Muscle of back (tissue), 11 donors: ENCODE measurements around the gene STON1. TPM values are rescaled to one million over a fixed set of nuclear protein-coding genes. Genes with fewer than 3 reads are reported as not detected.
"Not testable (repeated sequence)": the region's sequence is repeated elsewhere in the genome, so short reads cannot be mapped to it uniquely, and the experiment has no call there.

Experiments
- DNase-seq, 3 donors: peaks; one replicate each; pipeline versions ENCODE4 v3.0.0 to v3.0.0-alpha.2; 2013
- polyA plus RNA-seq, 10 donors: library from polyadenylated mRNA; unstranded; fragments of 120-200 nt; gene quantifications; one replicate each; pipeline ENCODE4 v1.2.1, GENCODE V29; 2013; ENCODE audit not compliant: insufficient read length in 10 of 10

Gene STON1
- polyA plus RNA-seq, 10 donors = 7.7 to 15.8 (median 9.3) TPM

- peak in 1 of 3 donors; percentile 73 for DNase-seq
These were observed 37.7 kb downstream of the STON1 start for GRCh38 chr2:48567671-48568070.

- no peak for DNase-seq
These were observed 38.6 kb downstream of the STON1 start for GRCh38 chr2:48568547-48568946.

DNA sequence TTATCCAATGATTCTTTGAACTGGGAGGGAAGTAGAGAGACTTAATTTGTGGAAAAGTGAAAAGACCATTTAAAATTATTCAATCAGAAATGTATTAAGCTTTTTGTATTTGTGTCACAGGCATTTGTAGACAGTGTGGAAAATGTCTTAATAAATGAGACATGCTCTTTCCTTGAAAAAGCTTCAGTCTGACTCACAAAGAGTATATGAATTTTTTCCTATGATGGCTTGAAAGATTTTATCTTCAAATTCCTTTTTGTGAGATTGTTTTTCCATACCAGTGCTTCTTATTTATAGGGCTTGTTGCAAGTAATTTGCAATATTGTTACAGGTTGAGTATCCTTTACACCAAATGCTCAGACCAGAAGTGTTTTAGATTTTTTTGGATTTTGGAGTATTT lies 39.5 kb downstream of the STON1 start:
- no peak for DNase-seq

- DNase-seq = no peak
These were observed 42.9 kb downstream of the STON1 start for GRCh38 chr2:48572816-48573215.

- no peak for DNase-seq
These were observed 44.7 kb downstream of the STON1 start for GRCh38 chr2:48574353-48575287.

- DNase-seq = no peak
These were observed 48.4 kb downstream of the STON1 start for GRCh38 chr2:48578313-48578712.

GRCh38 chr2:48583961-48584360 lies 54.0 kb downstream of the STON1 start:
- DNase-seq = no peak

GRCh38 chr2:48584551-48584950 lies 54.6 kb downstream of the STON1 start:
- DNase-seq = no peak

DNA sequence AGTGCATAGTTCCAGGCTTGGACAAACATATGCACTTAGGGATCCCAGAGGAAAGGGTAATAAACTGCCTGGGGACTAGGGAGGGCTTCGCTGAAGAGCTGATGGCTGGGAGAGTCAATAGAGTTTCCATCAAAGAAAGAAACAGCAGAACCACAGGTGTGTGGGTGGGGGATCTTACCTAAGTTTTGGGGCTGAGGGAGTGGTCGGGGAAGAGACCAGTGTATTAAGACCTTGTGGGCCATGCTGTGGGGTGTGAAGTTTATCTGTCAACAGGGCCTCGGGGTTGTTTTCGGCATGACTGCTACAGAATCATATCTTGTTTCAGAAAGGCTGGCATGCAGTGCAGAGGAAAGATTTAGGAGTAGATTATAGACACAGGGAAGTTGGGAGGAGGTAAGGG lies 56.5 kb downstream of the STON1 start:
- DNase-seq = no peak

DNA sequence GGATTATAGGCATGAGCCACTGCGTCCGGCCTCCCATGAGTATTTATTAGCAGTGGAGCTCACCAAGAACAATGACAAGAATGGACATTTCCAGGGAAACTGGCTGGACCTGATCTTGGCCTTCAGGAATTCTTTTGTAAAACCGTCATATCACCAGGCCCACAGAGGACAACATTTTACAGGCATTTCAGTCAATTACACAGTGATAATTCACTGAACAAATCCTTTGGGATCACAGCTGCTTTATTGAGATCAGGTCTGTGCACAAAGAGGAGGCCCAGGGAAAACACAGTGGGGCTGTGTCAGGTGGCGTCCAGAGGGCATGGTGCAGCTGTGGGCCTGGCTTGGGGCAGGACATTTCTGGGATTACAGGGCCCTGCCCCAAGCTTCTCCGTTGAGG lies 57.6 kb downstream of the STON1 start:
- DNase-seq = peak in 1 of 3 donors; percentile 60

DNA sequence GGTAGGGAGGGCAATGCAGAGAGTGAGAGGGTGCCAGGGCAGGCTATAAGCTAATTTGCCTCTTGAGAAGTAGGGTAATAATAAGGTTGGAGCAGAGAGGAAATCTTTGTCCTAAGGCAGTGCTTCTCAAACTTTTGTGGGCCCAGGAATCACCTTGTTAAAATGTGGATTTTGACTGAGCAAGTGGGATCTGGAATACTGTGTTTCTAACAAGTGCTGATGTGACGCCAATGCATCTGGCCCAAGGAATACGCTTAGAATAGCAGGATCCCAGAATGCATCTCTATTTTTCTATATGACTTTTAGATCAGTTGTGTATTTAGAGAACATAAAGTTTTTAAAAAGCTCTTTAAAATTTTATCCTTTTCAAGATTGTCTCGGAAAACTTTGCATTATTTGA lies 58.0 kb downstream of the STON1 start:
- DNase-seq = no peak

GRCh38 chr2:48588745-48589144 lies 58.8 kb downstream of the STON1 start:
- DNase-seq = no peak

GRCh38 chr2:48589170-48589767 lies 59.3 kb downstream of the STON1 start:
- DNase-seq = peak in 2 of 3 donors; percentile 58 to 80

DNA sequence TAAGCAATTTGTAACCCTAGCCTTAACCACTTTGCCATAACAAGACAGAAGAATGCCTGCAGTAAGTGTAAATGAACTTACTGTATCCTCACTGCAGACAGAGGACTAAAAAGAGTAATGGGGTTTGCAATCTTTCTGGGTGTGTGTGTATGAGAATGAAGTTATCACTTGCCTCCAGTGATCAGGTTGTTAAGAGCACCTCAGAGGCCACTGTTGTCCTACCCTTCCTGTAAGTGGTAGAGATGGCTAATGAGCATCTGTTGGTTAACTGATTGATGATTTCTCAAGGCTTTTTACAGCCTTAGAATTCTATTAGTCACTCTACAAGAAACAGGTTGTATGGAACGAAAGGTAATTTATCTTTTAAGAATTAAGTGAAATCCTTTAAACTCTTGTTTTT lies 60.1 kb downstream of the STON1 start:
- DNase-seq = no peak

DNA sequence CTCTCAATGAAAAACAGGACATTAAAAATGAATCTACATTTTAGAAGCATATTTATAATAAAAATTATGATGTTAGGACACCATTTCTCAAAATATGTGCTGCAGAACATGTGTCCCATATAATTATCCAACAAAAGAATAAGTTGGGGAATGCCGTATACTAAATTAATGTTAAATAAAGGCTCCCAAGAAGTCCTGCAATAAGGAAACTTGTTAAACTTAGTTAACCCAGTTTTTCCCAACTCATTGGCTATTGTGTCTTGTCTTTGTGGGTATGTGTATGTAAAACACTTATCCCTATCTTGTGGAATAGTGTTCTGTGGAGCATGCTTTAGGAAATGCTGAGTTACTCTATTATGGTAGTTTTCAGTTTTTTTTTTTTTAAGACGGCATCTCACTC lies 62.1 kb downstream of the STON1 start:
- no peak for DNase-seq

GRCh38 chr2:48596751-48597150 lies 66.8 kb downstream of the STON1 start:
- DNase-seq = not testable (repeated sequence)

DNA sequence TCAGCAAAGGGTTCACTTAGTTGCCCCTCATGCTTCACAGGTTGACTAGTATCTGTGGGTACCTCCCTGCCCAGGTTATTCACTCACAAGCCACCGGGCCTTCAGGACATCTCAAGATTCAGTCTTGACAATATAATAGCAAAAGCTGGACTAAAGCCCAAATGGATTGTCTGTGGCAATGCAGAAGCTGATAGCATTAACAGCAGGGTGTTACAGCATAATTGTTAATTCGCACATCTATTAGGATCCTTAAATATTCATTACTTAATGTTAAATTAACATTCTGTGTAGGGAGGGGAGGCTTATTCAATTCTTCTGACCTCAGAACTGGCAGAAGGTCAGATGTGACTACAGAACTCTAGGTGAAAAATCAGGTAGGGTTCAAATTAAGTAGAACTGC lies 67.5 kb downstream of the STON1 start:
- DNase-seq = no peak

GRCh38 chr2:48600204-48600813 lies 70.4 kb downstream of the STON1 start:
- DNase-seq = peak; percentile 45 to 69 (median 56)

DNA sequence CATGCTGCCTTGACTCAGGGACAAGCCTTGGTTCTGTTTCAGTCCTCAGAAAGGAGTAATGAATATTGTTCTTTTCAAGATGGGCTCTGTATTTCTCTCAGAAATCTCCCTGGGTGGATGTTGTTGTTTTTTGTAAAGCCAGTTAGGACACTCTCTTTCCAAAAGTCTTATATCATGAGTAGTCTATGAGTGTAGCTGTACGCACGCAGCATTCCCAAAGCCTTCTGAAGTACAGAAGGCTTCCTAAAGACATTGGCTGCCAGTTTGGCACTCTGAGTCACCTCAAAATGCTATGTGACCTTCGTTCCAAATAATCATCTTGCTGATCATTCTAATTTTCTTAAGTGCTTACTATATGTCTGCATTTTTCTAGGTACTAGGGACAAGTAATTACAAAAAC lies 71.0 kb downstream of the STON1 start:
- DNase-seq = peak in 2 of 3 donors; percentile 29 to 40

DNA sequence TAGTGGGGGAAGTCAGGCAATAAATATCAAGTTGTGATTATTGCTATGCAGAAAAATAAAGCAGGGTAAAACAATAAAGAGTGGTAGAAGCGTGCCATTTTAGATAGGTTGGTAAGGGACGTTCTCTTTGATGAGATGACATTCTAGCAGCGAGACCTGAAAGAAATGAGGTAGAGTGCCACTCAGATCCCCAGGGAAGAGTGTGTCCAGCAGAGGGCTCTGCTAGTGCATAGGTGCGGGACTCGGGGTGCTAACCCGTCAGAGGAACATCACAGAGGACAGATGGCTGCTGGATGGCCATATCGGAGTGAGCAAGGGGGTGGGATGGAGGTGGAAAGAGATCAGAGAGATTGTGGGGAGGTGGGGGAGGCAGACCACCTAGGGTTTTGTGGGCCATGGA lies 71.4 kb downstream of the STON1 start:
- no peak for DNase-seq

GRCh38 chr2:48605482-48606175 lies 75.7 kb downstream of the STON1 start:
- no peak for DNase-seq
